CD4-positive, alpha-beta T cell (primary cell): ENCODE results near the gene ZEB2. TPM values are rescaled to one million over a fixed set of nuclear protein-coding genes. Genes with fewer than 3 reads are reported as not detected.

Experiments
- ATAC-seq: fragments of 200-7000 bp; cut with Tn5 transposase; one replicate; pipeline ENCODE4 v1.10.0; 2022; ENCODE audit warnings: mild to moderate bottlenecking; ENCODE audit not compliant: poor library complexity
- CTCF ChIA-PET: fragments of 350-600 bp; sonication (Branson Sonifier 250); formaldehyde crosslinking; loops from one replicate; lab custom pipeline; 2021; ENCODE audit warnings: antibody characterized with exemption, inconsistent platforms; lab: Charles Lee
- POLR2A ChIA-PET: fragments of 350-600 bp; sonication (Branson Sonifier 250); formaldehyde crosslinking; loops from one replicate; lab custom pipeline; 2021; ENCODE audit warnings: antibody characterized with exemption, inconsistent platforms; lab: Charles Lee
- DNase-seq, 14 experiments: peaks; one replicate each; pipeline ENCODE4 v3.0.0-alpha.2; 2013 to 2020; ENCODE audit warnings: mixed read lengths in 2 of 14
- H3K27ac ChIP-seq, 2 donors: one replicate each; pipeline versions ENCODE4 v1.5.1 to v1.7.0; 2013; ENCODE audit warnings: low read length in 2 of 2, low read depth in 1 of 2, mild to moderate bottlenecking in 1 of 2
- H3K27me3 ChIP-seq, 2 experiments: 1 replicate in 1 of 2; 2 replicates in 1 of 2; pipeline versions ENCODE4 v1.6.1 to v1.7.0; 2013; ENCODE audit warnings: low read length in 2 of 2, control low read depth in 1 of 2, mild to moderate bottlenecking in 1 of 2, moderate library complexity in 1 of 2; ENCODE audit not compliant: insufficient read depth in 2 of 2, control insufficient read depth in 1 of 2
- H3K36me3 ChIP-seq: one replicate; pipeline ENCODE4 v1.6.1; 2013; ENCODE audit warnings: low read length, control low read depth; ENCODE audit not compliant: insufficient read depth
- H3K4me1 ChIP-seq: one replicate; pipeline ENCODE4 v1.6.1; 2013; ENCODE audit warnings: low read length, control low read depth; ENCODE audit not compliant: insufficient read depth
- H3K4me3 ChIP-seq: one replicate; pipeline ENCODE4 v1.5.1; 2013; ENCODE audit warnings: mild to moderate bottlenecking, low read length, moderate library complexity
- H3K9me3 ChIP-seq, 2 experiments: 1 replicate in 1 of 2; 2 replicates in 1 of 2; pipeline versions ENCODE4 v1.6.1 to v1.7.0; 2013; ENCODE audit warnings: low read length in 2 of 2, mild to moderate bottlenecking in 2 of 2, control low read depth in 1 of 2, moderate library complexity in 1 of 2; ENCODE audit not compliant: control insufficient read depth in 1 of 2, insufficient read depth in 1 of 2
- H3K27ac Mint-ChIP-seq: one replicate; pipeline ENCODE4 v1.8.0; 2020; ENCODE audit warnings: mixed read lengths
- H3K27me3 Mint-ChIP-seq: one replicate; pipeline ENCODE4 v1.8.0; 2021; ENCODE audit warnings: mixed read lengths
- H3K36me3 Mint-ChIP-seq: one replicate; pipeline ENCODE4 v1.8.0; 2021; ENCODE audit warnings: low read depth, mixed read lengths
- H3K4me1 Mint-ChIP-seq: one replicate; pipeline ENCODE4 v1.8.0; 2021; ENCODE audit warnings: low read depth, mixed read lengths
- H3K4me3 Mint-ChIP-seq: one replicate; pipeline ENCODE4 v1.8.0; 2020; ENCODE audit warnings: mild to moderate bottlenecking, mixed read lengths
- H3K9me3 Mint-ChIP-seq: one replicate; pipeline ENCODE4 v1.8.0; 2020; ENCODE audit warnings: mixed read lengths
- intact Hi-C, 2 experiments: fragments of 100-400 bp; cut with DNase I in 1 of 2; cut with micrococcal nuclease in 1 of 2; formaldehyde crosslinking; loops; one replicate each; pipeline versions ENCODE4 v1.15.1 to v1.9.0; 2023 to 2025; cut with DNase I, micrococcal nuclease
- total RNA-seq, 174 experiments: library from RNA in 2 of 174; stranded (reverse) in 2 of 174; gene quantifications; one replicate each; pipeline ENCODE4 v1.2.3 and lab custom pipeline; 2021 to 2026
- TF ChIP-seq, protein P1 (sequence below): fragments of 200-600 bp; IDR thresholded peaks from one replicate; pipeline ENCODE4 v1.8.0; 2022; ENCODE audit warnings: antibody characterized with exemption, mild to moderate bottlenecking

Gene ZEB2
- total RNA-seq, 2 experiments from 2014 or later, result 12.3 to 13.4 TPM

DNA sequence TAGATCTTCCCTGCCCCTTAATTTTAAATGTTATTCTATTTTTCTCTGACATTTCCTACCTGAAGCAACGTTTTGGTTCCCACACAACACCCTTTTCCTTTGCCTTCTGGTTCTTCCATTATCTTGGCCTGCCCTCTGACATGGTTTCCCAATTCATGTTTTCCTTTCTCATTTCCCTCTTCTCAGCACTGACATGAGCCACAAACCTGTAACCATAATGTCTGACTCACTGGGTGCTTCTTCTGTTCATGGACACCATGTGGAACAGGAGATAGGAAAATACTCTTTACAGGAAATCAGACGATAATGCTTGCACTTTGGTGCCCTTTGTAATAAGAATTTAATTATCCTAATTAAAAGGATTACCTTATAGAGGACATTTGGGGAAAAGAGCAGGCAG, 142.0 kb downstream of the ZEB2 start:
- Mint-ChIP-seq H3K27me3 (peaks cover 14% of the 10 kb centered on the region), H3K4me3 (no peak overlapping the region), H3K4me1 (peaks cover 29% of the 10 kb centered on the region), H3K36me3 (no peaks in the 10 kb centered on the region), H3K9me3 (no peaks in the 10 kb centered on the region), H3K27ac (no peak overlapping the region)
- CTCF ChIA-PET, result no interaction called here
- H3K27me3 ChIP-seq, result no peaks in the 10 kb centered on the region
- H3K36me3 ChIP-seq, result no peaks in the 10 kb centered on the region
- TF ChIP-seq, protein P1, sequence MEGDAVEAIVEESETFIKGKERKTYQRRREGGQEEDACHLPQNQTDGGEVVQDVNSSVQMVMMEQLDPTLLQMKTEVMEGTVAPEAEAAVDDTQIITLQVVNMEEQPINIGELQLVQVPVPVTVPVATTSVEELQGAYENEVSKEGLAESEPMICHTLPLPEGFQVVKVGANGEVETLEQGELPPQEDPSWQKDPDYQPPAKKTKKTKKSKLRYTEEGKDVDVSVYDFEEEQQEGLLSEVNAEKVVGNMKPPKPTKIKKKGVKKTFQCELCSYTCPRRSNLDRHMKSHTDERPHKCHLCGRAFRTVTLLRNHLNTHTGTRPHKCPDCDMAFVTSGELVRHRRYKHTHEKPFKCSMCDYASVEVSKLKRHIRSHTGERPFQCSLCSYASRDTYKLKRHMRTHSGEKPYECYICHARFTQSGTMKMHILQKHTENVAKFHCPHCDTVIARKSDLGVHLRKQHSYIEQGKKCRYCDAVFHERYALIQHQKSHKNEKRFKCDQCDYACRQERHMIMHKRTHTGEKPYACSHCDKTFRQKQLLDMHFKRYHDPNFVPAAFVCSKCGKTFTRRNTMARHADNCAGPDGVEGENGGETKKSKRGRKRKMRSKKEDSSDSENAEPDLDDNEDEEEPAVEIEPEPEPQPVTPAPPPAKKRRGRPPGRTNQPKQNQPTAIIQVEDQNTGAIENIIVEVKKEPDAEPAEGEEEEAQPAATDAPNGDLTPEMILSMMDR, result no peak
- POLR2A ChIA-PET, result no interaction called here
- H3K4me1 ChIP-seq, result no peaks in the 10 kb centered on the region
- ATAC-seq (no peak), DNase-seq (peak in 2 of 14 experiments; percentile 12 to 16)
- H3K27ac ChIP-seq, result no peak overlapping the region
- H3K9me3 ChIP-seq, result no peaks in the 10 kb centered on the region
- intact Hi-C loops, result no loop called here
- H3K4me3 ChIP-seq, result no peak overlapping the region

GRCh38 chr2:144376926-144377325, 143.0 kb downstream of the ZEB2 start:
- peaks cover 19% of the 10 kb centered on the region for H3K27me3 Mint-ChIP-seq
- CTCF ChIA-PET, result no interaction called here
- H3K36me3 Mint-ChIP-seq, result no peaks in the 10 kb centered on the region

GRCh38 chr2:144376460-144376859, 143.5 kb downstream of the ZEB2 start:
- Mint-ChIP-seq H3K27ac (no peak overlapping the region), H3K4me3 (no peak overlapping the region), H3K4me1 (peaks cover 14% of the 10 kb centered on the region), H3K36me3 (no peaks in the 10 kb centered on the region), H3K27me3 (peaks cover 19% of the 10 kb centered on the region), H3K9me3 (no peaks in the 10 kb centered on the region)
- TF ChIP-seq, protein P1, result no peak
- Histone ChIP-seq H3K4me3 (no peak overlapping the region), H3K9me3 (no peaks in the 10 kb centered on the region), H3K27me3 (no peaks in the 10 kb centered on the region), H3K4me1 (no peaks in the 10 kb centered on the region), H3K27ac (no peak overlapping the region), H3K36me3 (no peaks in the 10 kb centered on the region)
- intact Hi-C loops, result no loop called here
- ATAC-seq (no peak), DNase-seq (peak in 2 of 14 experiments; percentile 15 to 25)
- POLR2A ChIA-PET, result no interaction called here
- CTCF ChIA-PET, result no interaction called here

More at GRCh38 chr2:144376926-144377325, 143.0 kb downstream of the ZEB2 start:
- Histone ChIP-seq H3K4me1 (no peaks in the 10 kb centered on the region), H3K27me3 (no peaks in the 10 kb centered on the region), H3K36me3 (no peaks in the 10 kb centered on the region), H3K4me3 (no peak overlapping the region), H3K9me3 (no peaks in the 10 kb centered on the region), H3K27ac (no peak overlapping the region)
- H3K4me1 Mint-ChIP-seq, result peaks cover 19% of the 10 kb centered on the region
- no peaks in the 10 kb centered on the region for H3K9me3 Mint-ChIP-seq
- no peak overlapping the region for H3K4me3 Mint-ChIP-seq
- POLR2A ChIA-PET, result no interaction called here
- DNase-seq (no peak), ATAC-seq (no peak)
- no peak overlapping the region for H3K27ac Mint-ChIP-seq
- TF ChIP-seq, protein P1, result no peak
- intact Hi-C loops, result no loop called here
